ENCODE measurements around the gene SPTBN5. TPM values are rescaled to one million over a fixed set of nuclear protein-coding genes. Genes with fewer than 3 reads are reported as not detected.

The SPTBN5 gene
- total RNA-seq, 1 experiment from 2014 or later, result 0.96 TPM

- DNase-seq (ENCODE audit: low read depth, low spot score) (no peak), ATAC-seq (peak; percentile 37)
- no peak within 1 kb of the TSS for H2AFZ ChIP-seq (ENCODE audit: low read depth, low read length, poor library complexity, severe bottlenecking)
- no peaks in the 10 kb centered on the region for H3K79me2 ChIP-seq (ENCODE audit: insufficient read depth, low read length)
- no peak for TF ChIP-seq POLR2AphosphoS5 (IDR thresholded peaks at IDR 0.05; ENCODE audit: low read depth, low read length)
- no peak; the same call in 1 of the 2 replicates for TF ChIP-seq JUND (IDR thresholded peaks at IDR 0.05)
- no peak for TF ChIP-seq MAX (IDR thresholded peaks at IDR 0.05)
- TF ChIP-seq YY1 (IDR thresholded peaks at IDR 0.05; ENCODE audit: extremely low read depth, insufficient replicate concordance, low read depth, low read length), result no peak
- TF ChIP-seq FOSL1 (IDR thresholded peaks at IDR 0.05; ENCODE audit: low read depth), result no peak
- TF ChIP-seq RAD21 (IDR thresholded peaks at IDR 0.05; ENCODE audit: low read depth), result no peak
- TF ChIP-seq ZNF274 (IDR thresholded peaks at IDR 0.05; ENCODE audit: low read depth, low read length), result no peak
- no peak for TF ChIP-seq ATF3 (IDR thresholded peaks at IDR 0.05)
- no peak for TF ChIP-seq SRF (IDR thresholded peaks at IDR 0.05; ENCODE audit: low read depth)
- TF ChIP-seq SP1 (IDR thresholded peaks at IDR 0.05; ENCODE audit: low read depth), result peak; percentile 46; the same call in 1 of the 2 replicates
- no peak for TF ChIP-seq CBX3 (IDR thresholded peaks at IDR 0.05; ENCODE audit: low read depth)
- TF ChIP-seq REST (IDR thresholded peaks at IDR 0.05; ENCODE audit: low read depth), result no peak
- TF ChIP-seq EZH2phosphoT487 (IDR thresholded peaks at IDR 0.05; ENCODE audit: borderline replicate concordance), result no peak
- TF ChIP-seq EZH2 (IDR thresholded peaks at IDR 0.05), result no peak
- no peak for TF ChIP-seq SIN3A (IDR thresholded peaks at IDR 0.05; ENCODE audit: low read depth)
- peak; percentile 96 for TF ChIP-seq CEBPB (IDR thresholded peaks at IDR 0.05; ENCODE audit: low read depth)
- H3K36me3 ChIP-seq (ENCODE audit: control insufficient read depth in 1 of 2, insufficient read depth in 2 of 2, low read length in 2 of 2), result no peaks in the 10 kb centered on the region
- H3K4me1 ChIP-seq (ENCODE audit: control insufficient read depth in 1 of 2, insufficient read depth in 2 of 2, low read length in 2 of 2), result peaks cover 8 to 9% of the 10 kb centered on the region in 2 experiments; a peak in 2 of 4 replicates
- RAD21 ChIA-PET (ENCODE audit: low non-redundant PET in 1 of 2, low total read pairs in 2 of 2, uncharacterized antibody in 2 of 2, unreplicated experiment in 2 of 2), result no interaction called here
- H3K9me3 ChIP-seq (ENCODE audit: control insufficient read depth in 1 of 2, insufficient read depth in 1 of 2, low read depth in 1 of 2, low read length in 2 of 2), result no peaks in the 10 kb centered on the region
- intact Hi-C loops (cut with micrococcal nuclease), result no loop called here
- no peaks in the 10 kb centered on the region for H3K9me2 ChIP-seq (ENCODE audit: insufficient read depth)
- no peak within 1 kb of the TSS for H3K4me2 ChIP-seq (ENCODE audit: low read length)
- H3K27ac ChIP-seq (ENCODE audit: low read depth, low read length), result no peak within 1 kb of the TSS
- H3K9ac ChIP-seq (ENCODE audit: low read length), result no peak within 1 kb of the TSS
- CTCF ChIA-PET, result no interaction called here
- POLR2A ChIA-PET, result no interaction called here
- no peaks in the 10 kb centered on the region for H4K20me1 ChIP-seq (ENCODE audit: insufficient read depth)
- H3K4me3 ChIP-seq (replicated peaks in 1 of 2; ENCODE audit: low read depth in 1 of 2, low read length in 2 of 2), result no peak within 1 kb of the TSS
- no peaks in the 10 kb centered on the region for H3K27me3 ChIP-seq (ENCODE audit: insufficient read depth, low read length)
- no TSS peak for BruUV-seq (replicated peaks)
Measured at GRCh38 chr15:41838400-41838897, 55.4 kb downstream of the SPTBN5 start, which contains the start of gene PLA2G4B. TSS of gene PLA2G4B (plus strand) at chr15:41838847. CDS start at chr15:41838914, 67 bp downstream.

Measured in HCT116 (cell line).